COLO668 (cell line): ENCODE results near the gene AIF1.

Source experiments
- DNase-seq: peaks from one replicate; lab custom pipeline; 2025; ENCODE audit not compliant: unreplicated experiment; lab: John Stamatoyannopoulos, UW

Gene AIF1

DNA sequence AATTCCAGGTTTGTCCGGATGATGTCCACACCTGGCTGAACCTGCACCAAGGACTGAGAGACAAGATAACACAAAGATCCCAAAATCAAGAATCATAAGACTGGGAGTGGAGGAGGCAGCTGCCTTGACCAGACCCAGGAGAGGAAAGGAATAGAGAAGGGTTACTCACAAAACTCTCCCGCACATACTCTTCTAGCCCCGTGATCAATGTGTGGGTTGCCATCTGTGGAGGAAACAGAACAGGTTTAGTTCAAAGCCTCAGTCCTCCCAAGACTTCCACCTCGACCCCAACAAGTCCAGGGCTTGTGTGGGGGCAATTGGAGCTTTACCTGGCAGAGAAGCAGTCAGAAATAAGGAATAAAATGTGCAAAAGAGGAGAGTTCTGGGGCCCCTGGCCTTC lies 26.3 kb downstream of the AIF1 start:
- DNase-seq: no peak

DNA sequence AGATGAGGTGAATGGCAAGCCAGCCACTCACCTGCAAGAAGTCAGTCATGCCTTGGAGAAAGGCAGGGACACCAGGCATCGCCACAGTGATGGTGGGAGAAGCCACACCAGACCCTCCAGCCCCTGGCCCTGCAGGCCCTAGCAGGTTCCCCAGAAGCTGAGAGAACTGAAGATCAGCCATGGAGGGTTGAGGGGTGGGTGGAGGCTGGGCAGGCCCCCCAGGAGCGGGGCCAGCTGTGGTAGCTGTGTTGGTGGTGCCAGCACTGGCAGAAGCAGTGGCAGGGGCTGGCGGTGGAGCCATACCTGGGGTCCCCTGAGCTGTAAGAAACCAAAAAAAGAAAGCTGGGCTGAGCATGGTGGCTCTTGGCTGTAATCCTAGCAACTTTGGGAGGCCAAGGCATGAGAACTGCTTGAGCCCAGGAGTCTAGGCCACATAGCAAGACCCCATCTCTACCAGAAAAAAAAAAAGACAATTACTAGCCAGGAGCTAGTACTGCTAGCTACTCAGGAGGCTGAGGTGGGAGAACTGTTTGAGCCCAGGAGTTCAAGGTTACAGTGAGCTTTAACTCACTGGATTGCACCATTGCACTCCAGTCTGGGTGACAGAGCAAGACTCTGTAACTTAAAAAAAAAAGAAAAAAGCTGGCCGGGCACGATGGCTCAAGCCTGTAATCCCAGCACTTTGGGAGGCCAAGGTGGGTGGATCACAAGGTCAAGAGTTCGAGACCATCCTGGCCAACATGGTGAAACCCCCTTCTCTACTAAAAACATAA lies 27.9 kb downstream of the AIF1 start:
- no peak for DNase-seq

DNA sequence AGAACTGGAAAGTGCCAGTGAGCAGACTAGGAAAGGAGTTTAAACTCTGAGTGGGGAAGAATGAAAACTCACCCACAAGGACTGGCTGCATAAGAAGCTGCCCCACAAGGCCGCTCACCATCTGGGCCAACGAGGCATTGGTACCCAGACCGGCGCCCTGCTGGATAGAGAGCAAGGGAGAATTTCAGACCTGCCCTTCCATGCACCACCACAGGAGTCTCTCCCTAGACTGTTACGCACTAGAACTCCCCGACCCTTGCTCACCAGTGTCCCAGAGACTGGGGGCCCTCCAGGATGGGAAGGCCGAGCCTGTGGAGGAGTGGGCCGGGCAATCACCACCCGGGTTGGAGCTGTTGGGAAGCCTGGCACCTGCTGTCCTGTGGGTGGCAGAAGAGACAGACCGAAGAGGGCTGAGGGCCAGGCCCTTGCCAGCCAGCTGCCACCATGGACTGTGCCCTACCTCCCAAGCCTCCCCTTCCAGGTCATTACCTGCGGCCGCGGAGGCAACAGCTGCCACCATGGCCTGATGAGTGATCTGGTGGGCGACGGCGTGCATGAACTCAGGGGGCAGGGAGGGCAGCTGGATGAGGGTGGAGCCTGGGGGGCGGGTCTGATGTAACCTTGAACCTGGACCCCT lies 28.9 kb downstream of the AIF1 start:
- no peak for DNase-seq

DNA sequence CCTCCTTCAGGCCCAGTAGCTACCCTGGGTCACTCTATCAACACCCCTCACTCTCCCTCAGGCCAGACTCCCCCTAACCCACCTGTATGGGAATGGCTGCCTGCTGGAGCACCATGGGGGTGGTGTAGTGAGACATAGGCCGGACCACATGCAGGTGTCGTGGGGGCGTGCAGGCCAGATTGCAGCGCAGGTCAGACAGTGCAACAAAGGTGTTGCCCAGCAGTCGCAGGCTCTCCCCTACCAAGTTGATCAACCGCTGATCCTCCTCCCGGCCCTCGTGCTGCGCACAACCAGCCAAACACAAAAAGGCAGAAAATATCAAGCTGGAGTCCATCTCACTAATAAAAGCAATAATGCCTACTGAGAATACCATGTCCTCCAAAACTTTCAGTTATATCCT lies 30.3 kb downstream of the AIF1 start:
- DNase-seq: no peak

DNA sequence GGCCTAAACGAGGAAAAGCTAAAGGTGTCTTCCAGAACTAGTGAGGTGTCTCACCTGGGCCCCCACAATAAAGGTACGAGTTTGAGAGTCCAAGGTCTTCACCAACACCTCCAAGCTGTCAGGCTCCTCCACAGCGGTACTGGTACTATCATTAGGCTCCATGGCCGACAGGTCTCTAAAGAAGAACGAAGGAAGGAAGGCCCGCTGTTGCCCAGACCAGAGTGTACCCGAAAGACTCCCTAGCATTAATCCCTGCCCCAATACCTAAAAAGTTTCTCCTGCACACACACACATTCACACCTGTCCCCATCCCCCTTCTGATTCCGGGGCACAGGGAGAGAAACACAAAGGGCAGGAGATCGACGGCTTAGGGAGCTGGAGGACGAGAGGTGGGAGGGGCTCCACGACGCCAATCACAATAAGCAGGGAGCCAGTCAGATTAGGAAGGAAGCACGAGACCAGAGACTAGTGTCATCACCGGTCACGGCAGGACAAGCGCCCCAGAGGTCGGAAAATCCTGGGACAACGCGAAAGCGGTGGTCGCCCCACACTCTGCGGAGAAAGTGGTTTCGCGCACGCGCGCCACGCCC lies 36.7 kb downstream of the AIF1 start:
- peak; percentile 66 for DNase-seq

DNA sequence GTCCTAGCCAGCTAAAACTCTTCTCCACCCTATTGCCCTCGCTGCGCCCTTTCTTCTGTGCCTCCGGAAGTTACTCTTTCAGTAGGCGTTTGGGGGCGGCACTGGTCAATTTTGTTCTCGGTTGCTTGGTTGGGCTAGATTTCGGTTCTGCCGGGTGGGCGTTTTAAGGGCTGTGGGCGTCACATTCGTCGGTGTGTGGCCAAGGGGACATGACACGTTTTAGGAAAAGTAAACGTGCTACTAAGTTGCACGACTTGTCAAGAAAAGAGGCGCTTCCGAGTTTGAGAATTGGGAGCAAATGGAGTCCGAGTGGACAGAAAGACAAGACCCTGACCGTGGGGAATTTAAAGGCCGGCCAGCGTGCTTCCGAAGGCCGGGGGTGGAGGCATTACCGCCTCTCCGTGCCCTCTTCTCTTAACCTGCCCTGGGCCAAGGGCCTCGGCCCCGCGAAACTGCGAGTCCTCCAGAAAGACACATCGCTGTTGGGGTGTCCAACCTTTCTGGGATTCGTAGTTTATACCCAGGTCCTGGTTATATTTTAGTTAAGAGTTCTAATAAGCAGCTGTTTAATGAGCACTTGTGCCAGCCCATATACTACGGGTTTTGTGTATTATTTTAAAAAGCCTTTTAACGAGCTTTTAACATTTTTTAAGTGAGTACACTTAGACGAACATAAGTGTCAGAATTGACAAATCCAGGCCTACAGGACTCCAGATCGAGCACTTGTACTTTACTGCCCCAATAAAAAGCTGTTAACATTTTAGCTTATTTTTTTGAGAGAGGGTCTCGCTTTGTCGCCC lies 38.1 kb downstream of the AIF1 start:
- peak; percentile 86 for DNase-seq

DNA sequence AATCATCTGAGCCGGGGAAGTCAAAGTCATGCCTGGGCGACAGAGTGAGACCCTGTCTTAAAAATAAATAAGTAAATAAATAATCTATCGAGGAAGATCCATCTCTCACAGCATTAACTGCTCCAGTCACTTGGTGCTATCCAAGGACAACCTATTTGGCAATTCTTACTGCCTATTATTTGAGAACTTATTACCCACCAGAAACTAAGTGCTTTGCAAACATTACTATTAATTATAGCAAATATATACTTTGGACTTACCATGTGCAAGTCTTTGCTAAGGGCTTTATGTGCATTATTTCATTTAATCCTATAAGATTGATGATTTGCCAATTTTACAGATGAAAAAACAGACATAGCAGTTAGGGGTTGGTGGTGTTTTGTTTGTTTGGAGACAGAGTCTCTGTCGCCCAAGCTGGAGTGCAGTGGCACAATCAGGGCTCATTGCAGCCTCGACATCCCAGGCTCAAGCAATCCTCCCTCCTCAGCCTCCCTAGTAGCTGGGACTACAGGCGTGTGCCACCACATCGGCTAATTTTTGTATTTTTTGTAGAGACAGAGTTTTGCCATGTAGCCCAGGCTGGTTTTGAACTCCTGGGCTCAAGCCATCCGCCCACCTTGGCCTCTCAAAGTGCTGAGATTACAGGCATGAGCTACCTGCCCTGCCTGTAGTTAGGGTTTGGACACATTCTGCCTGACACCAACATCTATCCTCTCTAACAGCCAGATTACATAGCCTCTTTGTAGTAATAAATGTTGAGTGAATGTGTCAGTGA lies 39.7 kb downstream of the AIF1 start:
- no peak for DNase-seq

DNA sequence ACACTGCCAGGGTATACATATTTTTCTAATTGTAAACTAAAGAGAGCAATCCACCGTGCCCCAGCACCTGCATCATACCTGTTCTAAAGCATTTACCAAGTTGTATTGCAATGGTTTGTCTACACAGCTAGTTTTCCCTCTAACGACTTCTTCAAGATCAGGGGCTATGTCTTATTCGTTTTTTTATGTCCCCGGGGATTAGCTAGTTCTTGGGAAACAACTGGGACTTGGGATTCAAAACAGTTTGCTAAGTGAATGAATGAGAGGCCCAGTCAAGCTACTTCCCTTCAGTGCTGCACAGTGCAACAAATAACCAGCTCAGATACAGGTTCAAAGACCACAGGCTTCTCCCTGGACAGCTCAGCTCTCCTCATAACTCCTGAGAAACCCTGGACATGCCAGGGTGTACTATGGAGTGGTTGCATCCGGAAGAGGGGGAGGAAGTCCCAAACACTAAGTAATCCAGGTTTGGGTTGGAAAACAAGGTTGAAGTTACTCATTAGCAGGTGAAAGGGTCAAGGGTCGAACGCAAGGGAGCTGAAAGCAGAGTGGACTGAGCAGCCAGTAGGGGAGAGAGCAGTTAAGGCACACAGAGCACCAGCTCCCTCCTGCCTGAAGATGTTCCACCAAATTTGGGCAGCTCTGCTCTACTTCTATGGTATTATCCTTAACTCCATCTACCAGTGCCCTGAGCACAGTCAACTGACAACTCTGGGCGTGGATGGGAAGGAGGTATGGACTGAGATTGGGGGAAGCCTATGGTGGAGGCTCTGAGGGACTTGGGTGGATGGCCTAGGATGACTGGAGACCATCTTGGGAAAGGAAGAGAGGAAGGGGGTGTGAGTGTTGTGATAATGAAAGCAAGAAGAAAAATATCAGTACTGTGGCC lies 40.6 kb downstream of the AIF1 start, which contains the start of gene APOM:
APOM (plus strand) TSS at position 546 of the 889 bp plus-strand sequence; CDS start at position 619, 73 bp downstream.
- DNase-seq: no peak

DNA sequence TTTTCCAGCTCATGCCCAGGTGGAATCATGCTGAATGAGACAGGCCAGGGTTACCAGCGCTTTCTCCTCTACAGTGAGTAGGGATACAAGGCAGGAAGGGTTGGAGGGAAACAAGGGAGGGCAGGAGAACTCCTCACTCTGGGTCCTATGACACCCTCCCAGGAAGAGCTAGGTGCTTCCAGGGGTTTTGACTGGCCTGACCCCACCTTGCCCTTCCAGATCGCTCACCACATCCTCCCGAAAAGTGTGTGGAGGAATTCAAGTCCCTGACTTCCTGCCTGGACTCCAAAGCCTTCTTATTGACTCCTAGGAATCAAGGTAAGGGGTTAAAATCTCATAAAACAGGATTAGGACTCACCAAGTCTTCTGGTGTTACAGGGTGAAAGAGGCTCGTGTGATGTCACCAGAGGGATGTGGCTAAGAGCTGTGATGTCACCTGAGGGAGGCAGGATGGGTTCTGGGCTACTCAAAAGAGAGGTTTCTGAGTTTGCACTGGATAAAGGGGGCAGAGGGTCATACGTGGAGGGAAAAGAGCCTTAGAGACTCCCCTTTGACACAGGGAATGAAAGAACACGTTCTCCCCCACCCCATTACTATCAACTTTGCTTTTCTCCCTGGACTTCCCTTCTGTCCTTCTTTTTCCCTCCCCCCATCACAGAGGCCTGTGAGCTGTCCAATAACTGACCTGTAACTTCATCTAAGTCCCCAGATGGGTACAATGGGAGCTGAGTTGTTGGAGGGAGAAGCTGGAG lies 42.5 kb downstream of the AIF1 start:
- DNase-seq: no peak

DNA sequence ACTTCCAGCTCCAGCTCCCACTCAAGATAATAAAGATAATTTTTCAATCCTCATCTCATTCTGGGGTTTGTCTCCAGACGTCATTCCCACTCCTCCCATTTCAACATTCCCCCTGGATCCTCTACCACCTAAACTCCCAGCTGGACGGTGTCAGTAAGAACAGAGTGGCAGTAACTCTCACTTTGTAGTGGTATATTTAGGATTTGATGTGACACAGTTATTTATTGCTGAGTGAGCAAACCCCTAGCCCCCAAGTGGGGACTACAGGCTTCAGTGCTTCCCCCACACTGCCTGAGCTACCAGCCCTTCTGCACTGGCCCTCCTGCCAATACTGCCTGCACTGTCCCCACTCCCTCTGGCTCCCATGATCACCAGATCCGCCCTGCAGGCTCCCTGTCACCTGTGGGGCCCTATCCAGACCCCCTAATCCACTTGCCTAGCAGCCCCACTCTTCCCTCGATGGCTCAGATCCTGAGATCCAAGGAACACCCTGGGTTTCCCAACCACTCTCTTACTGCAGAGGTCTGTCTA lies 43.2 kb downstream of the AIF1 start:
- DNase-seq: no peak

DNA sequence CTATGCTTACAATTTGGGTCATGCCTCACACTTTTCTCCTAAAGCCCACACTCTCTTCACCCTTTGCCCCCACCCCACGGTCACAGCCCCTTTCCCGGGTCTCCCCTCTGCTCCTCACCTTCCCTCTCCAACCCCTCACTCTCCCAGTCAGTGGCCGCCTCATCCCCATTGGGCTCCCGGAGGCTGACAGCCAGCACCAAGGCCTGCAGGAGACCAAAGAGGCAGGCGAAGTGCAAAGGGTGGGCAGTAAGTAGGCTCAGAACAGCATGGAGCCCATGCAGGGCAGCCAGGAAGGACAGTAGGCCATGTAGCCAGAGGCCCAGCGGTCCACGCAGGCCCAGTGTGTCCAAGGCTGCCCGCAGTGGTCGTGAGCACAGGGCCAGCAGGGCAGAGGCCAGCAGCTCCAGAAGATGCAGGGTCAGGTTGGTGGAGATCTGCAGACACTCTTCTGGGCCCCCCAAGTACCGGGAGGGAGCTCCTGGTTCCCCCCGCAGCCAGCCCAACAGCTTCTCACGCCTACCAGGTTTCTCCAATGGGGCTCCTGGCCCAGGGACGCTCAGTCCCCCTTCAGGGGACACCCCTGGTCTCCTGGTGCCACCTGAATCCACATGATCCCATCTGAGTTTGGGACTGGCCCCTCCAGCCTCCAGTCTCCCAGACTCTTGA lies 44.1 kb downstream of the AIF1 start:
- no peak for DNase-seq

DNA sequence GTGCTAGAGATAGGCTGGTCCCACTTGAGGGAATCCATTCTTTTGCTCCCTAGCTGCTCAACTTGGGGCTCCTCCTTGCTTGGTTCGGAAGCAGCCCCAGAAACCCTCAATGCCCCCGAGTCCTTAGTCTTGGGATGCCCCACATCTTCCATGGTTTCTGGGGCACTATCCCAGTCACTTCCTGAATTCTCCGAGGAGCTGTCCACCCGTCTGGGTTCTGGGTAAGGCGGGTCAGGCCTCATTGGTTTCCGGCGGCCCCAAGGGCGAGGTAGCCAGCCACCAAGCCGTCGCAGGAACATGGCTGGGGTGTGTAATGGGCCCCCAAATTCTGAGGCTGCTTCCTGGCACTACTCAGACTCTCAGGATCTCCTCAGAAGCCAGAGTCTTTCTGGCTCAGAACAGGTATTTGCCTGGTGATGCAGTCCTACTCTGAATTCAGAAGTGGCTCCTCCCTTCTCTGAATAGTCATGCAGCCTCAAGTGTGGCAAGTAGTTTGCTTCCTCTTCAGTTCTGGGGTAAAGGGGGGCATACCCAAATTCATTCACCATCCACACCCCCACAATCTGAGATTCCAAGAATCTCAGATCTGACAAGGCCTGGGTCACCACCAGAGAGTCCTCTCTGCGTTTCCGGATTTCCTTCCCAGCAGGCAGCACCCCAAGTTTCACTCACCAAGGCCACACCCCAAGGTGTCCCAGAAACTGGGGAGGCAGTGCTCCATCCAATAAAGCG lies 44.8 kb downstream of the AIF1 start:
- no peak for DNase-seq

DNA sequence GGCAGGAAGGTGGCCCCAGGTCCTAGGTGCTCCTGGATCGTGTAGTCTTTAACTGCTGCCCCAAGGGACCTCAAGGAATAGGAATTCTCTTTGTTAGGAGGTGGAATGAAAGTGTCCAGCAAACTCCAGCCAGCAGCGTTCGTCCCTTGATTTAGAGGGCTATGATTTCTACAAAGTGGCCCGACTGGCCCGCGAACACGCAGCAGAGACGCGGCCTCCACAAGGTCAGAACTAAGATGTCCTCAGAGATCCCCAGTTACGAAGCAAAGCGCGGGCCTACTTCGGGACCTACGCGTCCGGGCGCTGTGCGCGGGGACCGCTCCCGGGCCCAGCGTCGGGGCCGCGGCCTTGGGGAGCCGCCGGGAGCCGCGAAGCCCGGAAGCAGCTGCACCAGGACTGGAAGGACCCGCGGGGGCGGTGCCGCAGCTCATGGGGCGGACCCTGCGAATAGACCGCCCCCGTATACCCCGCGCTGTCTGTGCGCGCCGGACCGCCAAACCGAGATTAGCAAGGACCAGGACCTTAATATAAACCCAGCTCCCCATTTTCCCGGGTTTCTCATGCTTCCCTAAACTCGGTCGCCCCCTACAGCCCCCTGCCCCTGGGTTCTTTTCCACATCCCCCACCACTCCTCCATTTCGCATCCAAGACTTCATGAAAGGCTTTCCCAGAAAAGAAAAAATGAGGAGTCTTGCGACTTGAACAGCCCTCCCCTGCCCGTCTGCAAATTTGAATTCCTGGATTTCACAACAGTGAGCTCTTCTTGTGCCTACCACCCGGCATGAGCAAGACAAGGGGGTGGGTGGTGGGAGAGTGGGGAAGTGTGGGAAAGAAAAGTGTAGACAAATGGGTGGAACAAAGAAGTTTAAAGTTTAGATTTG lies 45.6 kb downstream of the AIF1 start, which contains the start of gene C6orf47:
C6orf47 (minus strand) TSS at position 398 of the 881 bp plus-strand sequence. CDS start 831 bp downstream, outside the sequence.
- peak; percentile 86 for DNase-seq

DNA sequence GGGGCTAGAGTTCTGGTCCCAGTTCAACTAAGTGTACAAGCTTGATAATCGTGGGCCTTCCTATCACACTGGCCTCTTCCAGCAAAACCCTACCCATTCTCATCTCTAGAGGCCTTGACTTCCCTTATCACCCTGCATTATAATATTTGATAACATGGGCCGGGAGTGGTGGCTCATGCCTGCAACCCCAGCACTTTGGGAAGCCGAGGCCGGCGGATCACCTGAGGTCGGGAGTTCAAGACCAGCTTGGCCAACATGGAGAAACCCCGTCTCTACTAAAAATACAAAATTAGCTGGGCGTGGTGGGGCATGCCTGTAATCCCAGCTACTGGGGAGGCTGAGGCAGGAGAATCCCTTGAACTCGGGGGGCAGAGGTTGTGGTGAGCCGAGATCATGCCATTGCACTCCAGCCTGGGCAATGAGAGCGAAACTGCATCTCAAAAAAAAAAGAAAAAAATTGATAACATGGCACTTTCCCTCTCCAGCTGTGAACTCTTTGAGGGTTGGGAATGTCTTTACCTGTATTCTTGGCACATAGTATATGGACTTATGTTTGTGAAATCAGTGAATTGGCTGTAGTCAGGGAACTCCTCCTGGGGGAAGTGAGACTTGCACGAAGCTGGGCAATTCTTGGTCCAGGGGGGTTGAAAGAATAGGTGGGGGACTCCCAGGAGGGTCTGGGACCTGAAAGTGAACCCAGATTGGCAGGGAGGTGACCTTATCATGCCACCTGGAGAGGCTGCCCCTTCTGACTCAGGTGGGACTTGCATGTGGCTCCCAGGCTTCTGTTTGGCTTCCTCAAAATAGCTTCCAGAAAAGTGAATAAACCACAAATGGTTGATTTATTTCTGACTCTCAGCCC lies 46.5 kb downstream of the AIF1 start:
- no peak for DNase-seq

DNA sequence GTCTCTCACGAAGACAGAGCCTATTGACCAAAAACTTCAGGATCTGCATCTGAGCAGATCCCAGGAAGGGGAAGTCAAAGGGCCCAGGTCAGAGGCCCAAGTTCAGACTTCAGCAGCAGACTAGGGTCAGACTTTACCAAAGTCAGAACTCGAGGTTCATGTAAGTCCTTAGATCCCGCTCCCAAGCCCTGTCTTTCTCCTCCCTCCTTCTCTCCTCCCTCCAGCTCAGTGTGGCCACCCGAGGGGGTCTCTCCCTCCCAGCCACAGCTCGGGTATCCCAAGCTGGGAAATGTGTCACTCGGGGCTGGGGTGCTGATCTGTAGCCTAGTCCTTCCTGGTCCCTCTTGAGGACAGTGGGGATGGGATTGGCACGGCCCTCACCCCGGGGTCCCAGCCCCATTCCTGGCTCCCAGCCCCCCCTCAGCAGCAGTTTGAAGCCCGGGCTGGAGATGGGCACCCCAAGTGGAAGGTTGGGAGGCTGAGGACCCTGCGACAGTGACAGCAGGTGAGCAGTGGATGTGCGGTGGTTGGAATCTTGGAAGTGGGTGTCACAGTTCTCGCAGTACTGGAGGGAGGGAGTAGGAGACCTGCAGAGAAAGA lies 47.2 kb downstream of the AIF1 start:
- no peak for DNase-seq
